Ishikawa (cell line): ENCODE measurements around the gene TUBGCP2.

ENCODE experiments used
- CEBPB ChIP-seq: IDR thresholded peaks from 2 replicates; pipeline ENCODE4 v1.6.1; 2012
- CREB1 ChIP-seq: IDR thresholded peaks from 2 replicates; pipeline ENCODE4 v1.6.1; 2012; ENCODE audit warnings: low read depth
- EGR1 ChIP-seq: IDR thresholded peaks from 2 replicates; pipeline ENCODE4 v1.6.1; 2012
- EP300 ChIP-seq: IDR thresholded peaks from 2 replicates; pipeline ENCODE4 v1.6.1; 2012; ENCODE audit warnings: borderline replicate concordance
- FOXM1 ChIP-seq: IDR thresholded peaks from 2 replicates; pipeline ENCODE4 v1.6.1; 2012; ENCODE audit warnings: low read depth, borderline replicate concordance
- NFIC ChIP-seq: IDR thresholded peaks from 2 replicates; pipeline ENCODE4 v1.6.1; 2012
- RAD21 ChIP-seq: IDR thresholded peaks from 2 replicates; pipeline ENCODE4 v1.6.1; 2012; ENCODE audit warnings: low read depth
- TAF1 ChIP-seq: IDR thresholded peaks from 2 replicates; pipeline ENCODE4 v1.6.1; 2012; ENCODE audit warnings: low read depth, mild to moderate bottlenecking
- TCF12 ChIP-seq: IDR thresholded peaks from 2 replicates; pipeline ENCODE4 v1.6.1; 2012; ENCODE audit warnings: low read depth
- TEAD4 ChIP-seq: IDR thresholded peaks from 2 replicates; pipeline ENCODE4 v1.6.1; 2012
- YY1 ChIP-seq: IDR thresholded peaks from 2 replicates; pipeline ENCODE4 v1.6.1; 2012; ENCODE audit warnings: low read depth
- ZBTB7A ChIP-seq: IDR thresholded peaks from 2 replicates; pipeline ENCODE4 v1.6.1; 2012; ENCODE audit warnings: low read depth
- TF ChIP-seq, protein P1 (sequence below): IDR thresholded peaks from 2 replicates; pipeline ENCODE4 v1.6.1; 2012
- TF ChIP-seq, protein P2 (sequence below): IDR thresholded peaks from 2 replicates; pipeline ENCODE4 v1.6.1; 2012
- TF ChIP-seq, protein P3 (sequence below): IDR thresholded peaks from 2 replicates; pipeline ENCODE4 v1.6.1; 2012; ENCODE audit warnings: low read depth, mild to moderate bottlenecking

TUBGCP2 gene

DNA sequence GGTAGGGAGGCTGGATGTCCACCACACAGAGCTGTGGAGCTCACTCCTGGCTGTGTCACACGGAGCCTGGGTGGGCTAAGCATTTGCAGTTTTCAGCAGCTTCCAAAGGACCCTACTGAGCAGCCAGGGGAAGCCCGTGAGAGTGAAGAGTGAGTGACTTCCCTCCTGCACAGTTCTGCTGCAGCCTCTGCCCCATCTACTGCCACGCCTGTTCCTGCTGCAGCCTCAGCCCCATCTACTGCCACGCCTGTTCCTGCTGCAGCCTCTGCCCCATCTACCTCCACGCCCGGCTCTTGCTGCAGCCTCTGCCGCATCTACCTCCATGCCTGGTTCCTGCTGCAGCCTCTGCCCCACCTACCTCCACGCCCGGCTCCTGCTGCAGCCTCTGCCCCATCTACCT lies 44.2 kb downstream of the TUBGCP2 start:
- TF ChIP-seq CEBPB (no peak), FOXM1 (no peak), TEAD4 (no peak), NFIC (no peak), TAF1 (no peak), EGR1 (no peak), RAD21 (no peak), ZBTB7A (no peak), YY1 (no peak)
- TF ChIP-seq, protein P1, sequence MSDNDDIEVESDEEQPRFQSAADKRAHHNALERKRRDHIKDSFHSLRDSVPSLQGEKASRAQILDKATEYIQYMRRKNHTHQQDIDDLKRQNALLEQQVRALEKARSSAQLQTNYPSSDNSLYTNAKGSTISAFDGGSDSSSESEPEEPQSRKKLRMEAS: no peak
- TF ChIP-seq, protein P2, sequence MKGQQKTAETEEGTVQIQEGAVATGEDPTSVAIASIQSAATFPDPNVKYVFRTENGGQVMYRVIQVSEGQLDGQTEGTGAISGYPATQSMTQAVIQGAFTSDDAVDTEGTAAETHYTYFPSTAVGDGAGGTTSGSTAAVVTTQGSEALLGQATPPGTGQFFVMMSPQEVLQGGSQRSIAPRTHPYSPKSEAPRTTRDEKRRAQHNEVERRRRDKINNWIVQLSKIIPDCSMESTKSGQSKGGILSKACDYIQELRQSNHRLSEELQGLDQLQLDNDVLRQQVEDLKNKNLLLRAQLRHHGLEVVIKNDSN: no peak
- TF ChIP-seq, protein P3, sequence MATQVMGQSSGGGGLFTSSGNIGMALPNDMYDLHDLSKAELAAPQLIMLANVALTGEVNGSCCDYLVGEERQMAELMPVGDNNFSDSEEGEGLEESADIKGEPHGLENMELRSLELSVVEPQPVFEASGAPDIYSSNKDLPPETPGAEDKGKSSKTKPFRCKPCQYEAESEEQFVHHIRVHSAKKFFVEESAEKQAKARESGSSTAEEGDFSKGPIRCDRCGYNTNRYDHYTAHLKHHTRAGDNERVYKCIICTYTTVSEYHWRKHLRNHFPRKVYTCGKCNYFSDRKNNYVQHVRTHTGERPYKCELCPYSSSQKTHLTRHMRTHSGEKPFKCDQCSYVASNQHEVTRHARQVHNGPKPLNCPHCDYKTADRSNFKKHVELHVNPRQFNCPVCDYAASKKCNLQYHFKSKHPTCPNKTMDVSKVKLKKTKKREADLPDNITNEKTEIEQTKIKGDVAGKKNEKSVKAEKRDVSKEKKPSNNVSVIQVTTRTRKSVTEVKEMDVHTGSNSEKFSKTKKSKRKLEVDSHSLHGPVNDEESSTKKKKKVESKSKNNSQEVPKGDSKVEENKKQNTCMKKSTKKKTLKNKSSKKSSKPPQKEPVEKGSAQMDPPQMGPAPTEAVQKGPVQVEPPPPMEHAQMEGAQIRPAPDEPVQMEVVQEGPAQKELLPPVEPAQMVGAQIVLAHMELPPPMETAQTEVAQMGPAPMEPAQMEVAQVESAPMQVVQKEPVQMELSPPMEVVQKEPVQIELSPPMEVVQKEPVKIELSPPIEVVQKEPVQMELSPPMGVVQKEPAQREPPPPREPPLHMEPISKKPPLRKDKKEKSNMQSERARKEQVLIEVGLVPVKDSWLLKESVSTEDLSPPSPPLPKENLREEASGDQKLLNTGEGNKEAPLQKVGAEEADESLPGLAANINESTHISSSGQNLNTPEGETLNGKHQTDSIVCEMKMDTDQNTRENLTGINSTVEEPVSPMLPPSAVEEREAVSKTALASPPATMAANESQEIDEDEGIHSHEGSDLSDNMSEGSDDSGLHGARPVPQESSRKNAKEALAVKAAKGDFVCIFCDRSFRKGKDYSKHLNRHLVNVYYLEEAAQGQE: no peak

DNA sequence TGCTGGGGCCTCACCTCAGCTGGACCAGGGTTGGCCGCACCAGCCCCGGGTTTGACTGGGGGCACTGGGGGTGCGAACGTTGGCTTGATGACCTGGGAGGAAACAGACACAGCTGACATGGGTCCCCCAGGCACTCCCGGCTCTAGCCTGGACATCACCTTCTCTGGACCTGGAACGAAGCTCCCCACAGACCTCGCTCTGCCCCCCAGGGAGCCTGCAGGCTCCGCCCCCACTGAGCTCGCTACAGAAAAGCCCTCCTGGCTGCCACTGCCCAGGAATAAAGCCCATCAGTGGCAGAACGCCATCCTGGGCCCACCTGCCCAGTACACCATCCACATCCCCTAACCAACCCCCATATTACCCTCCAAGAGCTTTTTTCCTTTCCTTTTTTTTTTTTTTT lies 45.0 kb downstream of the TUBGCP2 start:
- TF ChIP-seq, protein P3: no peak
- no peak for TF ChIP-seq YY1
- TF ChIP-seq CEBPB: no peak
- no peak for TF ChIP-seq CREB1
- no peak for TF ChIP-seq FOXM1
- no peak for TF ChIP-seq RAD21
- TF ChIP-seq, protein P1: no peak
- TF ChIP-seq, protein P2: no peak
- no peak for TF ChIP-seq ZBTB7A
- no peak for TF ChIP-seq TEAD4
- no peak for TF ChIP-seq TAF1
- no peak for TF ChIP-seq NFIC
- no peak for TF ChIP-seq TCF12

DNA sequence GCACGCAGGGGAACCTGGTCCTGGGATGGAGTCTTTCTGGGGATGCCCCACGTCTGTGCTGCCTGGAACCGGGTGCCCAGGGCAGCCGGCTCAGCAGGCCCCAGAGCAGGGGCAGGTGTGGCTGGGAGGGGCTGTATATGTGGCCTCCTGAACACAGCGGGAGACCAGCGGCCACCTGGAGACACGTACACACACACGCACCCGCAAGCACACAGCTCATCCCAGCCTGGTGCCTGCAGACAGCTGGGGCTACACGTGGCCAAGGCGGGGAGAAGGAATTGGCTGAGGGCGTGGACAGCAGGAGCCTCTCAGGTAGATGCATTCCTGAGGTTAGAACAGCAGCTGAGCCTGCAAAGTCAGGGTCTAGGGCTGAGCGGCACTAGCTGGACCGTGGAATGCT lies 46.0 kb downstream of the TUBGCP2 start:
- TF ChIP-seq CREB1 (no peak), EP300 (no peak), YY1 (no peak), CEBPB (no peak), NFIC (no peak), RAD21 (no peak), TCF12 (no peak), FOXM1 (no peak), EGR1 (no peak), TEAD4 (no peak), TAF1 (no peak), ZBTB7A (no peak)
- TF ChIP-seq, protein P1: no peak
- TF ChIP-seq, protein P2: no peak
- TF ChIP-seq, protein P3: no peak

DNA sequence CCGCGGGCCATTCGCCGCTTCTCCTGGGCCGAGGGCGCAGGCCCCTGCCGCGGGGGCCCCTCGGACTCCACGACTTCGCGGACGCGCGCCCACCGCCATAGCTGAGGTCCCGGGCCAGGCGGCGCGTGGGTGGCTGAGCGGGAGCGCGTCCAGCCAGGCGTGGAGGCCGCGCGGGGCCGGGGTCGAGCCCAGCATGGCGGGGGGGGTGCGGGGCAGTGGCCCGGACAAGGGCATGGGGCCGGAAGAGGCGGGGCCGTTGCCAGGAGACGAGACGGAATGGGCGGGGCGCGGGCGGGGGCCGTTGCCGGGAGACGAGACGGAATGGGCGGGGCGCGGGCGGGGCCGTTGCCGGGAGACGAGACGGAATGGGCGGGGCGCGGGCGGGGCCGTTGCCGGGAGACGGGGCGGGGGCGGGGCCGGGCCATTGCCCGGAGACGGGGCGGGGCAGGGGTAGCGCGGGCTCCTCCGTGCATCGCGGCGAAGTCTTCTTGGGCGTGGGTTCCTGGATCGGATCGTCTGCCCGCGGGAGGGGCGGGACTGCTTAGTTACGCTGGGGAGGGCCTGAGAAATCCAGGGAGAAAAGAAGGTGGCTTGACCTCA lies 46.8 kb downstream of the TUBGCP2 start:
- TF ChIP-seq, protein P1: peak; percentile 43
- TF ChIP-seq TEAD4 (0 out of 2 replicates have a peak, but pooled peaks have one; percentile 4), EGR1 (peak; percentile 78), YY1 (peak; percentile 79; the same call in 1 of the 2 replicates), FOXM1 (0 out of 2 replicates have a peak, but pooled peaks have one; percentile 32), CEBPB (no peak), ZBTB7A (peak; percentile 83; the same call in 1 of the 2 replicates)
- TF ChIP-seq, protein P2: no peak
